ENCODE data around the gene NSD1.

GRCh38 chr5:177300236-177300880 is 166.8 kb downstream of the NSD1 start:
- TF ChIP-seq, protein P1, sequence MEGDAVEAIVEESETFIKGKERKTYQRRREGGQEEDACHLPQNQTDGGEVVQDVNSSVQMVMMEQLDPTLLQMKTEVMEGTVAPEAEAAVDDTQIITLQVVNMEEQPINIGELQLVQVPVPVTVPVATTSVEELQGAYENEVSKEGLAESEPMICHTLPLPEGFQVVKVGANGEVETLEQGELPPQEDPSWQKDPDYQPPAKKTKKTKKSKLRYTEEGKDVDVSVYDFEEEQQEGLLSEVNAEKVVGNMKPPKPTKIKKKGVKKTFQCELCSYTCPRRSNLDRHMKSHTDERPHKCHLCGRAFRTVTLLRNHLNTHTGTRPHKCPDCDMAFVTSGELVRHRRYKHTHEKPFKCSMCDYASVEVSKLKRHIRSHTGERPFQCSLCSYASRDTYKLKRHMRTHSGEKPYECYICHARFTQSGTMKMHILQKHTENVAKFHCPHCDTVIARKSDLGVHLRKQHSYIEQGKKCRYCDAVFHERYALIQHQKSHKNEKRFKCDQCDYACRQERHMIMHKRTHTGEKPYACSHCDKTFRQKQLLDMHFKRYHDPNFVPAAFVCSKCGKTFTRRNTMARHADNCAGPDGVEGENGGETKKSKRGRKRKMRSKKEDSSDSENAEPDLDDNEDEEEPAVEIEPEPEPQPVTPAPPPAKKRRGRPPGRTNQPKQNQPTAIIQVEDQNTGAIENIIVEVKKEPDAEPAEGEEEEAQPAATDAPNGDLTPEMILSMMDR (IDR thresholded peaks at IDR 0.05; ENCODE audit: insufficient read depth, low read length): no peak
- TF ChIP-seq POLR2AphosphoS5 (IDR thresholded peaks at IDR 0.05; ENCODE audit: low read depth): peak; percentile 55; the same call in 1 of the 2 replicates
